Sigmoid colon (tissue), 7 donors: ENCODE measurements around the gene PSORS1C1. TPM values are rescaled to one million over a fixed set of nuclear protein-coding genes. Genes with fewer than 3 reads are reported as not detected.

ENCODE experiments used
- DNase-seq: peaks from one replicate; pipeline ENCODE4 v3.0.0-alpha.2; 2019
- H3K27ac ChIP-seq, 4 donors: fragments of 200-600 bp; sonication (generic); one replicate each; pipeline ENCODE4 v1.5.1; 2016 to 2019; ENCODE audit warnings: mild to moderate bottlenecking in 1 of 4
- H3K27me3 ChIP-seq, 3 donors: fragments of 200-600 bp; sonication (generic); one replicate each; pipeline ENCODE4 v1.5.1; 2019; ENCODE audit warnings: mild to moderate bottlenecking in 1 of 3
- H3K36me3 ChIP-seq, 4 donors: fragments of 200-600 bp; sonication (generic); one replicate each; pipeline ENCODE4 v1.5.1; 2016 to 2019
- H3K4me1 ChIP-seq, 4 donors: fragments of 200-600 bp; sonication (generic); one replicate each; pipeline ENCODE4 v1.5.1; 2017 to 2019
- H3K4me3 ChIP-seq, 4 donors: fragments of 200-600 bp; sonication (generic); one replicate each; pipeline ENCODE4 v1.5.1; 2017 to 2019; ENCODE audit warnings: mild to moderate bottlenecking in 2 of 4, moderate library complexity in 1 of 4
- H3K9me3 ChIP-seq, 4 donors: fragments of 200-600 bp in 3 of 4; sonication (generic) in 3 of 4; one replicate each; pipeline versions ENCODE4 v1.5.1 to v1.6.1; 2013 to 2019
- EP300 ChIP-seq, 4 donors: sonication (generic); formaldehyde crosslinking; IDR thresholded peaks; one replicate each; pipeline ENCODE4 v1.6.1; 2017; ENCODE audit warnings: antibody characterized with exemption in 4 of 4
- POLR2A ChIP-seq, 2 donors: fragments of 450-650 bp; IDR thresholded peaks; one replicate each; pipeline ENCODE4 v1.6.1; 2016; ENCODE audit warnings: antibody characterized with exemption in 2 of 2, mild to moderate bottlenecking in 2 of 2, moderate library complexity in 2 of 2
- POLR2AphosphoS5 ChIP-seq, 4 donors: sonication (generic); formaldehyde crosslinking; IDR thresholded peaks; one replicate each; pipeline ENCODE4 v1.6.1; 2017; ENCODE audit warnings: antibody characterized with exemption in 4 of 4
- WGBS, 2 donors: extraction: QIAGEN DNeasy Blood & Tissue Kit; methylation state at CpG; one replicate each; pipeline ENCODE4 v1.1.7; 2013; 5-methylcytosine and 5-hydroxymethylcytosine counted together
- intact Hi-C: fragments of 100-400 bp; cut with DNase I; formaldehyde crosslinking; loops from one replicate; pipeline ENCODE4 v1.15.1; 2023
- polyA plus RNA-seq, 3 donors: library from polyadenylated mRNA; stranded (reverse); fragments of 200-250 nt; gene quantifications; one replicate each; pipeline ENCODE4 v1.2.3, GENCODE V29; 2013
- total RNA-seq, 4 donors: library from RNA; depleted of rRNA; stranded (reverse); fragments of >200 nt; gene quantifications; one replicate each; pipeline ENCODE4 v1.1.0, GENCODE V29; 2016
- TF ChIP-seq, protein P1 (sequence below), 4 experiments: fragments of 450-650 bp in 3 of 4; fragments of 200-600 bp in 1 of 4; IDR thresholded peaks; one replicate each; pipeline ENCODE4 v1.5.1; 2016 to 2019; ENCODE audit warnings: antibody characterized with exemption in 4 of 4, mild to moderate bottlenecking in 3 of 4, moderate library complexity in 2 of 4
- donor health status: healthy with polysubstance abuse.
- donor health status: Bipolar disorder and iron deficiency.
- donor health status: healthy.

Gene PSORS1C1
- total and polyA plus RNA-seq, 7 donors = 0.49 to 33.3 (median 2.7) TPM

DNA sequence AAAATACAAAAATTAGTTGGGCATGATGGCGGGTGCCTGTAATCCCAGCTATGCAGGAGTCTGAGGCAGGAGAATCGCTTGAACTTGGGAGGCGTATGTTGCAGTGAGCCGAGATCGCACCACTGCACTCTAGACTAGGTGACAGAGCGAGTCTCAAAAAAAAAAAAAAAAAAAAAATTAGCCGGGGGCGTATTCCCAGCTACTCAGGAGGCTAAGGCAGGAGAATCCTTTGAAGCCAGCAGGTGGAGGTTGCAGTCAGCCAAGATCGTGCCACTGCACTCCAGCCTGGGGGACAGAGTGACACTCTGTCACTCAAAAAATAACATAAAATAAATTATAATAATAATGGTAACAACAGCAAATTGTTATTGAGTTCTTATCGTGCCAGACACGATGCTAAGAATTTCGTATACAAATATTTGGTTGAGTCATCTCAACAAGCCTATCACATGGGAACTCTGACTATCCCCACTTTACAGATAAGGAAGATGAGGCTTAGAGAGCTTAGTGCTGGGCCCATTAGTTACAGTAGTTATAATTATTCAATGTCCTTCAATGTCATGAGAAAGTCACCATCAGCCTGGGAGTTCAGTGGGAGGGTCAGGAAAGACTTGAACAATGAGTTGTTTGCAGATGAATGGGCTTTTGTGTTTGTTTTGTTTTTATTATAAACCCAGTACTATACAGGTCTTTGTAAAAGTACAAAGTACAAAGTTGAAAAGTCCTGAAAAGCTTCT is 21.7 kb upstream of the PSORS1C1 start:
- Histone ChIP-seq H3K9me3 (no peaks in the 10 kb centered on the region), H3K27ac (no peak overlapping the region), H3K27me3 (peaks cover 0 to 11% (median 0%) of the 10 kb centered on the region in 3 donors), H3K4me1 (no peaks in the 10 kb centered on the region), H3K4me3 (no peak overlapping the region), H3K36me3 (no peaks in the 10 kb centered on the region)
- WGBS, 2 donors = 66 to 83% methylated on average over 12 of the region's 12 CpGs
- intact Hi-C loops = no loop called here
- DNase-seq = no peak
- TF ChIP-seq, protein P1, sequence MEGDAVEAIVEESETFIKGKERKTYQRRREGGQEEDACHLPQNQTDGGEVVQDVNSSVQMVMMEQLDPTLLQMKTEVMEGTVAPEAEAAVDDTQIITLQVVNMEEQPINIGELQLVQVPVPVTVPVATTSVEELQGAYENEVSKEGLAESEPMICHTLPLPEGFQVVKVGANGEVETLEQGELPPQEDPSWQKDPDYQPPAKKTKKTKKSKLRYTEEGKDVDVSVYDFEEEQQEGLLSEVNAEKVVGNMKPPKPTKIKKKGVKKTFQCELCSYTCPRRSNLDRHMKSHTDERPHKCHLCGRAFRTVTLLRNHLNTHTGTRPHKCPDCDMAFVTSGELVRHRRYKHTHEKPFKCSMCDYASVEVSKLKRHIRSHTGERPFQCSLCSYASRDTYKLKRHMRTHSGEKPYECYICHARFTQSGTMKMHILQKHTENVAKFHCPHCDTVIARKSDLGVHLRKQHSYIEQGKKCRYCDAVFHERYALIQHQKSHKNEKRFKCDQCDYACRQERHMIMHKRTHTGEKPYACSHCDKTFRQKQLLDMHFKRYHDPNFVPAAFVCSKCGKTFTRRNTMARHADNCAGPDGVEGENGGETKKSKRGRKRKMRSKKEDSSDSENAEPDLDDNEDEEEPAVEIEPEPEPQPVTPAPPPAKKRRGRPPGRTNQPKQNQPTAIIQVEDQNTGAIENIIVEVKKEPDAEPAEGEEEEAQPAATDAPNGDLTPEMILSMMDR (IDR thresholded peaks at IDR 0.05) = no peak

DNA sequence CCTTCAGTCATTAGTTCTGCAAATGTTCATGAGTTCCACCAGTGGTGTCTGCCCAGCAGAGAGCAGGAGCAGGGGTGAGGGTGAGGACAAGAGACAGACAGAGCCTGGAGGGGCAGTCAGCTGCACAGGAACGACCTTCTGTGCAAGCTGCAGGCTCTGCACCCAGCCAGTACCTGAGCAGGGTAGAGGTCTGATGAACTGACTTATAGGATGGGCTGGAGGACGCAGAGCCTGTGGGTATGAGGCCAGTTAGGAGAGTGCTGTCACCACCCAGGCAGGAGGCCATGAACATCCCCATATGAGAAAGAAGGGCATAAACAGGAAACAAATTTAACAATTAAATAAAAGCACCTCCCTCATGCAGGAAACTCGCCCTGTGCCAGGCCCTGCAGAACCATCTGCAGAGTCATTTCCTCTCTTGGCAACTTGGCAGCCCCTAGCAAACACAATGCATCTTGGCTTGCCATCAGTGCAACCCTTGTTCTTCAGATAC is 20.2 kb upstream of the PSORS1C1 start:
- no peak overlapping the region for H3K27ac ChIP-seq
- WGBS, 2 donors = 8 to 21% methylated on average over 3 of the region's 3 CpGs
- H3K4me3 ChIP-seq = no peak overlapping the region
- intact Hi-C loops = no loop called here
- no peak for DNase-seq
- H3K9me3 ChIP-seq = no peaks in the 10 kb centered on the region
- TF ChIP-seq, protein P1 (IDR thresholded peaks at IDR 0.05) = no peak
- TF ChIP-seq POLR2A (IDR thresholded peaks at IDR 0.05) = no peak
- TF ChIP-seq EP300 (IDR thresholded peaks at IDR 0.05) = no peak
- no peak for TF ChIP-seq POLR2AphosphoS5 (IDR thresholded peaks at IDR 0.05)
- no peaks in the 10 kb centered on the region for H3K36me3 ChIP-seq
- H3K27me3 ChIP-seq = peaks cover 0 to 11% (median 0%) of the 10 kb centered on the region in 3 donors
- H3K4me1 ChIP-seq = no peaks in the 10 kb centered on the region

DNA sequence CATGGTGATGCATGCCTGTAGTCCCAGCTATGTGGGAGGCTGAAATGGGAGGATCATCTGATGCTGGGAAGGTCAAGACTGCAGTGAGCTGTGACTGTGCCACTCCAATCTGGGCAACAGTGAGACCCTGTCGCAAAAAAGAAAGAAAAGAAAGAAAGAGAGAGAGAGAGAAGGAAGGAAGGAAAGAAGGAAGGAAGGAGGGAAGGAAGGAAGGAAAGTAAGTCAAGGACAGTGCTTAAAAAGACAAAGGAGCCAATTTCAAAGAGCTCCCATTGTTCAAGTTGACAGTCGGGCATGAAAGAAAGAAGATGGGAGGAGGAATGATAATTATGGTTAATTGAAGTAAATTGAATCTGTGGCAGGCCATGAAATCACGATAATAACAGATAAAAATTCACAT is 18.4 kb upstream of the PSORS1C1 start:
- intact Hi-C loops = no loop called here
- H3K4me3 ChIP-seq = no peak overlapping the region
- no peaks in the 10 kb centered on the region for H3K27me3 ChIP-seq
- WGBS, 2 donors = 90 to 93% methylated on average over 3 of the region's 3 CpGs
- no peaks in the 10 kb centered on the region for H3K36me3 ChIP-seq
- TF ChIP-seq, protein P1 (IDR thresholded peaks at IDR 0.05) = no peak
- TF ChIP-seq EP300 (IDR thresholded peaks at IDR 0.05) = no peak
- TF ChIP-seq POLR2AphosphoS5 (IDR thresholded peaks at IDR 0.05) = no peak
- TF ChIP-seq POLR2A (IDR thresholded peaks at IDR 0.05) = no peak
- no peaks in the 10 kb centered on the region for H3K4me1 ChIP-seq
- H3K27ac ChIP-seq = no peak overlapping the region
- no peak for DNase-seq
- no peaks in the 10 kb centered on the region for H3K9me3 ChIP-seq

DNA sequence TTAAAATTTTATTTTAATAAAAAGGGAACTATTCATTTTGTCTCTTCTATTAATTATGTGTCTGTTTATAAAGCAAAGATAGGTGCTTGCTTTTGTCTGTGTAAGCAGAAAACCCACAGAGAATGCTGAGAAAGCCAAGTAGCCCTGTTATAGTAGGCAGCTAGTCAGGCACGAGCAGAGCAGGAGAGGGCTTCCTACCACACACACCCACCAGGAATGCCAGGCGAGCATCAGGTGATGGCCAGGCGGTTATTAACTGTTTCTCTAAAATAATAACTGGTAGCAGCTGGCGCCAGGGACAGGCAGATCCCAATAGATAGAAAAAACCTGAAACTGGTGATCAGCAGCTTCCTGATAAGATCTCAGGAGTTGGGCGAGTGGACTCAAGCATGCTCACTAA is 17.9 kb upstream of the PSORS1C1 start:
- WGBS, 2 donors = 80 to 88% methylated on average over 5 of the region's 5 CpGs
- no peak overlapping the region for H3K4me3 ChIP-seq
- no peak for DNase-seq
- TF ChIP-seq POLR2A (IDR thresholded peaks at IDR 0.05) (no peak), EP300 (IDR thresholded peaks at IDR 0.05) (no peak), POLR2AphosphoS5 (IDR thresholded peaks at IDR 0.05) (no peak)
- TF ChIP-seq, protein P1 (IDR thresholded peaks at IDR 0.05) = no peak
- no peaks in the 10 kb centered on the region for H3K4me1 ChIP-seq
- no peak overlapping the region for H3K27ac ChIP-seq
- no peaks in the 10 kb centered on the region for H3K27me3 ChIP-seq
- intact Hi-C loops = no loop called here
- H3K36me3 ChIP-seq = no peaks in the 10 kb centered on the region
- no peaks in the 10 kb centered on the region for H3K9me3 ChIP-seq
